Loucy (cell line): ENCODE data around the gene MKLN1.

Experiments
- CTCF ChIP-seq: fragments of 200-600 bp; sonication (generic); conservative IDR thresholded peaks from 2 replicates; pipeline ENCODE4 v1.5.1; 2014; ENCODE audit warnings: mild to moderate bottlenecking, antibody characterized with exemption, low read length
- EZH2phosphoT487 ChIP-seq: fragments of 200-600 bp; IDR thresholded peaks from 2 replicates; pipeline ENCODE4 v1.6.1; 2018; ENCODE audit warnings: antibody characterized with exemption, mild to moderate bottlenecking, moderate library complexity, borderline replicate concordance

- TF ChIP-seq CTCF (no peak), EZH2phosphoT487 (no peak)
These were observed 189.7 kb downstream of the MKLN1 start for GRCh38 chr7:131517218-131517923.
